Thoracic aorta (tissue), 2 donors: ENCODE measurements around the gene MIEF2. TPM values are rescaled to one million over a fixed set of nuclear protein-coding genes. Genes with fewer than 3 reads are reported as not detected.
A peak's percentile ranks its signal among the peaks of the same experiment; 100 is the strongest.

Source experiments
- ATAC-seq: fragments of 150-250 bp; one replicate; pipeline ENCODE4 v1.8.0; 2017; ENCODE audit warnings: low read depth; ENCODE audit not compliant: insufficient number of reproducible peaks, low FRiP score
- DNase-seq: peaks from one replicate; pipeline ENCODE4 v3.0.0-alpha.2; 2020; ENCODE audit warnings: low spot score
- H3K27ac ChIP-seq, 2 donors: fragments of 200-600 bp; sonication (generic); 1 replicate in 1 of 2; 2 replicates in 1 of 2; pipeline ENCODE4 v1.5.1; 2016; ENCODE audit warnings: mild to moderate bottlenecking in 2 of 2, moderate library complexity in 2 of 2
- H3K27me3 ChIP-seq: fragments of 200-600 bp; sonication (generic); replicated peaks from 2 replicates; pipeline ENCODE4 v1.6.0; 2016; ENCODE audit warnings: mild to moderate bottlenecking; ENCODE audit not compliant: insufficient read depth
- H3K36me3 ChIP-seq: fragments of 200-600 bp; sonication (generic); one replicate; pipeline ENCODE4 v1.5.1; 2016
- H3K4me1 ChIP-seq, 2 donors: fragments of 200-600 bp; sonication (generic); 1 replicate in 1 of 2; 2 replicates in 1 of 2; pipeline versions ENCODE4 v1.5.1 to v1.6.0; 2016; ENCODE audit warnings: low read depth in 2 of 2, mild to moderate bottlenecking in 1 of 2; ENCODE audit not compliant: control insufficient read depth in 1 of 2
- H3K4me3 ChIP-seq: fragments of 200-600 bp; sonication (generic); 2 replicates; pipeline ENCODE4 v1.5.1; 2016; ENCODE audit warnings: mild to moderate bottlenecking
- H3K9me3 ChIP-seq: fragments of 200-600 bp; sonication (generic); 2 replicates; pipeline ENCODE4 v1.5.1; 2016
- total RNA-seq, 2 donors: library from RNA; depleted of rRNA; stranded (reverse); fragments of >200 nt; gene quantifications; one replicate each; pipeline versions ENCODE4 v1.1.0 to v1.2.3, GENCODE V29; 2016
- TF ChIP-seq, protein P1 (sequence below): fragments of 200-600 bp; sonication (generic); IDR thresholded peaks from one replicate; pipeline ENCODE4 v1.5.1; 2019; ENCODE audit warnings: antibody characterized with exemption

Gene MIEF2
- total RNA-seq, 2 donors from 2014 or later = 31.7 to 33.8 TPM

DNA sequence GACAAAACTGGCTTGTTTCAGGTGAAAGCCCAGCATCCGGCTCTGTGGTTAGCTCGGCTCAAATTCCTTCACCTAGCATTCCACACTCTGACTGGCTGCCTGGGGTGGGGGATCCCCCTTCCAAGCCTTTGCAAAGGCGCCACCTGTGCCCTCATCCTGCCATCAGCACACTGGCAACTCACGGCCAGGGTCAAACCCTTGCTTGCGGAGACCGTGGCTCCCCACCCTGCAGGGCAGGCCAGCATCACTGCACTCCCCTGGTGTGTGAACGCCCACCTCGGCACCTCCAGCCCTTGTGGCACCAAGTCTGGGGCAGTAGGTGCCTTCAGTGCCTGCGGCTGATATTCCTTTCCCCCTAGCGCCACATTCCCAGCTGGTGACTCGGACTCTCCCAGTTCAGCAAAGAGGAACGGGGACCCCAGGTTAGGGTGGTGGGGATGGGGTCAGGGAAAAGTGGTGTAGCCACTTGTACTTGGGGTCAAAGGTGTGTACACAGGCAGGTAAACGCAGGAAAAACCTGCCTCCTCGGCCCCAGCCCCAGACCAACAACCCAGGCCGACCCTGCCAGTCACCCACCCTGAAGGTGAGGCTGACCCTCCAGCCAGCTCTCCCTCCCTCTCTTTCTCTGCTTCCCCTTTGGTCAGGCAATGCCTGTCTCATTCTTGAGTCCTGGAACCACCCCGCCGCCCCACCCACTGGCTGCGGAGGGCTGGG, 3.0 kb upstream of the MIEF2 start:
- H3K4me3 ChIP-seq = peak overlapping the region; percentile 98
- peaks cover 34% of the 10 kb centered on the region for H3K36me3 ChIP-seq
- peak overlapping the region; percentile 95 to 99 for H3K27ac ChIP-seq
- TF ChIP-seq, protein P1, sequence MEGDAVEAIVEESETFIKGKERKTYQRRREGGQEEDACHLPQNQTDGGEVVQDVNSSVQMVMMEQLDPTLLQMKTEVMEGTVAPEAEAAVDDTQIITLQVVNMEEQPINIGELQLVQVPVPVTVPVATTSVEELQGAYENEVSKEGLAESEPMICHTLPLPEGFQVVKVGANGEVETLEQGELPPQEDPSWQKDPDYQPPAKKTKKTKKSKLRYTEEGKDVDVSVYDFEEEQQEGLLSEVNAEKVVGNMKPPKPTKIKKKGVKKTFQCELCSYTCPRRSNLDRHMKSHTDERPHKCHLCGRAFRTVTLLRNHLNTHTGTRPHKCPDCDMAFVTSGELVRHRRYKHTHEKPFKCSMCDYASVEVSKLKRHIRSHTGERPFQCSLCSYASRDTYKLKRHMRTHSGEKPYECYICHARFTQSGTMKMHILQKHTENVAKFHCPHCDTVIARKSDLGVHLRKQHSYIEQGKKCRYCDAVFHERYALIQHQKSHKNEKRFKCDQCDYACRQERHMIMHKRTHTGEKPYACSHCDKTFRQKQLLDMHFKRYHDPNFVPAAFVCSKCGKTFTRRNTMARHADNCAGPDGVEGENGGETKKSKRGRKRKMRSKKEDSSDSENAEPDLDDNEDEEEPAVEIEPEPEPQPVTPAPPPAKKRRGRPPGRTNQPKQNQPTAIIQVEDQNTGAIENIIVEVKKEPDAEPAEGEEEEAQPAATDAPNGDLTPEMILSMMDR = no peak
- DNase-seq = no peak
- H3K9me3 ChIP-seq = no peaks in the 10 kb centered on the region
- no peaks in the 10 kb centered on the region for H3K27me3 ChIP-seq
- peaks cover 29 to 39% of the 10 kb centered on the region in 2 donors for H3K4me1 ChIP-seq
- ATAC-seq = no peak

DNA sequence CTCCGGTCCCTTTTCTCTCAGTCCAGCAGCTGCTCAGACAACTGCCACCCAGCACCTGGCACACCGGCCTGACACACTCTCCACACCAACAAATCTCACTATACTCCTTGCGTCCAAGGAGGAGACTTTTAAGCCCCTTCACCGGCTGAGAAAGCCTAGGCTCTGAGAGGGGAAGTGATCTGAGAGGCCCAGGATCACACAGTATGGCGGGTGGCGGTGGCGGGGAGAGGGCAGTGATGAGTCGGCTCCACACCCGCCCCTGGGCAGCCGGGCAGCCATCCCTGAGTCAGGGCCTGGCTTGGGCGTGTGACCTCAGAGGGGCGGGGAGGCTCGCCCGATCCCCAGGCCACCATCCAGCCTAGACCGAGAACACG, 2.5 kb upstream of the MIEF2 start:
- no peaks in the 10 kb centered on the region for H3K27me3 ChIP-seq
- peak overlapping the region; percentile 95 to 99 for H3K27ac ChIP-seq
- TF ChIP-seq, protein P1 = no peak
- H3K36me3 ChIP-seq = peaks cover 29% of the 10 kb centered on the region
- ATAC-seq = peak; percentile 47
- peak; percentile 77 for DNase-seq
- H3K4me3 ChIP-seq = peak overlapping the region; percentile 98
- H3K9me3 ChIP-seq = no peaks in the 10 kb centered on the region
- peaks cover 29 to 45% of the 10 kb centered on the region in 2 donors for H3K4me1 ChIP-seq

DNA sequence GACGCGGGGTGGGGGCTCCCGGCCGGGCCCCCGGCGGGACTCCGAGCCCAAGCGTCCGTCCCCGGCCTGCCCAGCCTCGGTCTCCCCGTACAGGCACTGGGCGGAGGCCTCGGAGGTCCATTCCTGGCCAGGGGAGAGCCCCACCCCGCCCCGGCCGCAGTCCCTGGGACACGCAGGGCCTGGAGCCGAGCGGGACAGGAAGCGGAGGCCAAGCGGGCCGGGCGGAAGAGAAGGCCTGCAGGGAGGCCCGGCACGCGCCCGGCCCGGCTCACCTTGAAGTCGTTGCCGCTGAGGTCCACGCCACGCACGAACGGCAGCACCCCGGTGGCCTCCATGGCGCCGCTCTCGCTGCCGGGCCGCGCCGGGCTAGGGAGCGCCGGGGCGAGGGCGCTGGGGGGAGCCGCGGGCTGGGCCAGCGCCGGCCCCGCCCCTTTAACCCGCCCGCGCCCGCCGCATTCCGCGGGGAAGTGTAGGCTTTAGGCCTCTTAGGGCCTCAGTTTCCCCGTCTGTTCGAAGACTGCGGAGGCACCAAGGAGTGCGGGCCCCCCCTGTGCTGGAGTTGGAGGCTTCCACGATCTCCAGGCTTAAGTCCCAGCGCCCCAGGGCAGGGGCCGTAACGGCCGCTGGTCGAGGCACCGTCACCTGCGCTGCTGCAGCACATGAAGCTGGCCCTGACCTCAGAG, 2.0 kb upstream of the MIEF2 start, which contains the start of gene FLII:
TSS of gene FLII (minus strand) at position 383 of the 683 bp plus-strand sequence. CDS start at position 335, 48 bp downstream.
- DNase-seq = no peak
- ATAC-seq = peak; percentile 54
- peaks cover 30% of the 10 kb centered on the region for H3K36me3 ChIP-seq
- peaks cover 29 to 48% of the 10 kb centered on the region in 2 donors for H3K4me1 ChIP-seq
- TF ChIP-seq, protein P1 = no peak
- H3K27me3 ChIP-seq = no peaks in the 10 kb centered on the region
- H3K4me3 ChIP-seq = peak within 1 kb of the TSS; percentile 98
- peak within 1 kb of the TSS; percentile 95 to 99 for H3K27ac ChIP-seq
- no peaks in the 10 kb centered on the region for H3K9me3 ChIP-seq

DNA sequence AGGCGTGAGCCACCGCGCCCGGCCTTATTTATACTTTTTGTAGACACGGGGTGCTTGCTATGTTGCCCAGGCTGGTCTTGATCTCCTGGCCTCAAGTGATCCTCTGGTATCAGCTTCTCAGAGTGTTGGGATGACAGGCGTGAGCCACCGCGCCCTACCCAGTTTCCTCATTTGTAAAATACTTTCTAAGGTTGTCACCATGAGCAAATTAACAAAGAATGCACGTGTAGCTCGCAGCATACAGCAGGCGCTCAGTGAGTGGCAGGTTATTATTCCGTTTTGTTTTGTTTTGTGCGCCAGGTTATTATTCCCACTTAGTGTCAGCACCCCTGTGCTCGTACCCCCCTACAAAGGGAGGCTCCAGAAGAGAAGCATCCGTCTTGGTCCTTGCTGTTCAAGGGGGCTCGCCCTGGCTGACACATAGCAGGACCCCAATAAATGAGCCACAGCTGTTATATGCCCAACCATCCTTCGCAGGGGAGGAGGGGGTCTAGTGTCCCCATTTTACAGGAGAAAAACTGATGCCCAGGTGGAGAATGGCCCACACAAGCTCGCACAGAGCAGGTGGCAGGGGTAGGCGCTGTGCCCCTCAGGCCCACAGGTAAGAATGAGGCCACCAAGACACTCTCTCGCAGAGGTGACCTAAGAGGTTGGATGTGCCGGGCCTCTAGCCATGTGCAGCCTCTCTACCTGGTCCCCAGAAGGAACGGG, 686 bp upstream of the MIEF2 start:
- Histone ChIP-seq H3K36me3 (peaks cover 29% of the 10 kb centered on the region), H3K9me3 (no peaks in the 10 kb centered on the region), H3K4me1 (peaks cover 29 to 48% of the 10 kb centered on the region in 2 donors), H3K4me3 (peak overlapping the region; percentile 85), H3K27me3 (no peaks in the 10 kb centered on the region), H3K27ac (peak overlapping the region; percentile 36 to 96)
- no peak for DNase-seq
- ATAC-seq = no peak
- TF ChIP-seq, protein P1 = no peak

DNA sequence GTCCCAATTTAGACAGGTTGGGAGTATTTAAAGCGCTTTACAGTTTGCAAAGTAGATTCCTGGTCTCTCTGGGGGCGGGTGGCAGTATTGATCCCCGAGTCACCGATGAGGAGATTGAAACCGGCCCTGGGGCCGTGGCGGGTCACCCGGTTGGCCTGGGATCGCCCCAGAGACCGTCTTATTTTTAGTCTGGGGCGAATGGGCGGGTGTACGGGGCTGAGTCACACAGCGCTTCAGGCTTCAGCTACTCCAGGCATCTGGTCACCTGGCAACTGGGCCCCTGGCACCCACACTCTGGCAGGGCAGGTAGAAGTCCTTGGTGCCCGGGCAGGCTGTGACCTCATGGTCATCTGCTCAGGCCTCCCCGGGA, 669 bp downstream of the MIEF2 start:
- TF ChIP-seq, protein P1 = no peak
- H3K9me3 ChIP-seq = no peaks in the 10 kb centered on the region
- ATAC-seq (peak; percentile 31), DNase-seq (peak; percentile 52)
- peaks cover 26% of the 10 kb centered on the region for H3K36me3 ChIP-seq
- peaks cover 29 to 47% of the 10 kb centered on the region in 2 donors for H3K4me1 ChIP-seq
- H3K4me3 ChIP-seq = peak overlapping the region; percentile 85
- no peaks in the 10 kb centered on the region for H3K27me3 ChIP-seq
- peak overlapping the region; percentile 96 for H3K27ac ChIP-seq
